Mesenchymal stem cell (in vitro differentiated cells and primary cell): ENCODE results near the gene RASA3.

Experiments
- DNase-seq: peaks from one replicate; pipeline ENCODE4 v3.0.0-alpha.2; 2013
- H2AFZ ChIP-seq: one replicate; pipeline ENCODE4 v1.6.1; 2013; ENCODE audit warnings: low read depth, mild to moderate bottlenecking, control low read depth, inconsistent platforms, low read length, moderate library complexity
- H2AK5ac ChIP-seq: 2 replicates; pipeline ENCODE4 v1.6.1; 2013; ENCODE audit warnings: low read length, moderate library complexity, mild to moderate bottlenecking, inconsistent platforms; ENCODE audit not compliant: severe bottlenecking
- H2BK120ac ChIP-seq: one replicate; pipeline ENCODE4 v1.6.1; 2013; ENCODE audit warnings: low read depth, mild to moderate bottlenecking, inconsistent platforms, low read length, moderate library complexity
- H2BK12ac ChIP-seq, 2 experiments: one replicate each; pipeline ENCODE4 v1.6.1; 2013; ENCODE audit warnings: inconsistent platforms in 2 of 2, low read length in 2 of 2, mild to moderate bottlenecking in 2 of 2, moderate library complexity in 2 of 2, control low read depth in 1 of 2
- H2BK15ac ChIP-seq: one replicate; pipeline ENCODE4 v1.6.1; 2013; ENCODE audit warnings: mild to moderate bottlenecking, low read depth, inconsistent platforms; ENCODE audit not compliant: poor library complexity, severe bottlenecking
- H2BK5ac ChIP-seq: 2 replicates; pipeline ENCODE4 v1.6.1; 2013; ENCODE audit warnings: low read depth, mild to moderate bottlenecking, low read length, control low read depth, inconsistent platforms; ENCODE audit not compliant: poor library complexity, severe bottlenecking
- H3K14ac ChIP-seq, 2 experiments: one replicate each; pipeline ENCODE4 v1.6.1; 2013; ENCODE audit warnings: inconsistent platforms in 2 of 2, low read length in 2 of 2, control low read depth in 1 of 2, mild to moderate bottlenecking in 1 of 2, moderate library complexity in 1 of 2
- H3K18ac ChIP-seq, 2 experiments: one replicate each; pipeline ENCODE4 v1.6.1; 2013; ENCODE audit warnings: inconsistent platforms in 2 of 2, low read length in 2 of 2, control low read depth in 1 of 2, low read depth in 1 of 2, mild to moderate bottlenecking in 1 of 2
- H3K23ac ChIP-seq, 2 experiments: one replicate each; pipeline ENCODE4 v1.6.1; 2013; ENCODE audit warnings: inconsistent platforms in 2 of 2, low read length in 2 of 2, mild to moderate bottlenecking in 2 of 2, moderate library complexity in 2 of 2, control low read depth in 1 of 2
- H3K27ac ChIP-seq: 2 replicates; pipeline ENCODE4 v1.5.1; 2013; ENCODE audit warnings: mild to moderate bottlenecking, moderate library complexity, low read length, control low read depth, inconsistent platforms; ENCODE audit not compliant: poor library complexity, severe bottlenecking
- H3K27me3 ChIP-seq, 2 experiments: 2 replicates each; pipeline versions ENCODE4 v1.6.1 to v1.7.0; 2013; ENCODE audit warnings: low read length in 2 of 2, mild to moderate bottlenecking in 2 of 2, moderate library complexity in 2 of 2, control low read depth in 1 of 2, inconsistent platforms in 1 of 2; ENCODE audit not compliant: control insufficient read depth in 1 of 2, insufficient read depth in 1 of 2
- H3K36me3 ChIP-seq, 2 experiments: 2 replicates each; pipeline versions ENCODE4 v1.6.1 to v1.7.0; 2013; ENCODE audit warnings: low read length in 2 of 2, control low read depth in 1 of 2, inconsistent platforms in 1 of 2, low read depth in 1 of 2, mild to moderate bottlenecking in 1 of 2; ENCODE audit not compliant: insufficient read depth in 2 of 2, control insufficient read depth in 1 of 2
- H3K4ac ChIP-seq, 2 experiments: one replicate each; pipeline ENCODE4 v1.6.1; 2013; ENCODE audit warnings: inconsistent platforms in 2 of 2, low read length in 2 of 2, mild to moderate bottlenecking in 2 of 2, moderate library complexity in 2 of 2, control low read depth in 1 of 2, low read depth in 1 of 2
- H3K4me1 ChIP-seq: 2 replicates; pipeline ENCODE4 v1.6.1; 2013; ENCODE audit warnings: low read depth, low read length, control low read depth; ENCODE audit not compliant: control insufficient read depth, insufficient read depth
- H3K4me2 ChIP-seq: 2 replicates; pipeline ENCODE4 v1.6.1; 2013; ENCODE audit warnings: low read length, mild to moderate bottlenecking, inconsistent platforms; ENCODE audit not compliant: poor library complexity, severe bottlenecking
- H3K4me3 ChIP-seq, 2 experiments: 2 replicates each; pipeline versions ENCODE4 v1.5.1 to v1.7.0; 2013; ENCODE audit warnings: low read length in 2 of 2, mild to moderate bottlenecking in 2 of 2, control low read depth in 1 of 2, low read depth in 1 of 2; ENCODE audit not compliant: insufficient read depth in 1 of 2
- H3K79me1 ChIP-seq: replicated peaks from 2 replicates; pipeline ENCODE4 v1.6.1; 2013; ENCODE audit warnings: mild to moderate bottlenecking, control low read depth, low read length, inconsistent platforms; ENCODE audit not compliant: poor library complexity, severe bottlenecking
- H3K9ac ChIP-seq: 2 replicates; pipeline ENCODE4 v1.7.0; 2013; ENCODE audit warnings: mild to moderate bottlenecking, low read length, moderate library complexity
- H3K9me3 ChIP-seq: 2 replicates; pipeline ENCODE4 v1.7.0; 2013; ENCODE audit warnings: mild to moderate bottlenecking, low read length; ENCODE audit not compliant: control insufficient read depth
- H4K8ac ChIP-seq: one replicate; pipeline ENCODE4 v1.6.1; 2013; ENCODE audit warnings: inconsistent platforms, mild to moderate bottlenecking, low read length, moderate library complexity
- H4K91ac ChIP-seq: one replicate; pipeline ENCODE4 v1.6.1; 2013; ENCODE audit warnings: mild to moderate bottlenecking, low read length, inconsistent platforms
- whole genome bisulfite sequencing: methylation state at CpG from one replicate; pipeline ENCODE4 v1.1.7; 2013; ENCODE audit warnings: mixed read lengths; 5-methylcytosine and 5-hydroxymethylcytosine counted together

The RASA3 gene

GRCh38 chr13:114092468-114092867 is 40.0 kb downstream of the RASA3 start:
- WGBS = 98% methylated on average over 1 of the region's 3 CpGs
- no peak overlapping the region for H3K27ac ChIP-seq

DNA sequence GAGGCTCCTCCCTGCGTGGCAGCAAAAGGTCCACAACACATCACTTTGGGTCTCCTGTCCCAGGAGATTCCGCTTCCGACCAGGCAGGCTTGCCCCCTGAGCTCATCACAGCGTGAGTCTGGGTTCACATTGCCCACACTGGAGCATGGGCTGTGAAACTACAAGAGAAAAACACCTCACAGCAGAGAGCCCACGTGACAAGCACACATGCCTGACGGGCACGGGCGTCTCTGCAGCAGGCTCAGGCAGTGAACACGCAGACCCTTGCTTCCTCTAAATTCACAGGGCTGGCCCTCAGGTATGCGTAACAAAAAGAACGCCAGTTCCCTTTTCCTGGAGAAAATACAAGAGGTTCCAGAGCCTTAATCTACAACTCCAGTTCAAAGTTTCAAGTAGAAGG is 41.9 kb downstream of the RASA3 start:
- WGBS = 86% methylated on average over 9 of the region's 11 CpGs
- no peak overlapping the region for H3K23ac ChIP-seq
- peak overlapping the region; percentile 85 for H2AK5ac ChIP-seq
- H3K4me3 ChIP-seq = no peak overlapping the region
- H4K91ac ChIP-seq = peak overlapping the region; percentile 39
- H3K27ac ChIP-seq = no peak overlapping the region
- H3K36me3 ChIP-seq = peaks cover 0 to 11% of the 10 kb centered on the region in 2 experiments
- no peak overlapping the region for H3K9ac ChIP-seq
- H3K4me2 ChIP-seq = no peak overlapping the region
- H2BK15ac ChIP-seq = no peak overlapping the region
- H3K18ac ChIP-seq = peak overlapping the region in 1 of 2 experiments; percentile 21
- no peak overlapping the region for H3K14ac ChIP-seq
- no peak for DNase-seq
- H2AFZ ChIP-seq = no peak overlapping the region
- H2BK5ac ChIP-seq = no peak overlapping the region
- peaks cover 21% of the 10 kb centered on the region for H3K4me1 ChIP-seq
- no peak overlapping the region for H3K4ac ChIP-seq
- peaks cover 8% of the 10 kb centered on the region for H3K9me3 ChIP-seq
- H2BK12ac ChIP-seq = no peak overlapping the region
- no peaks in the 10 kb centered on the region for H3K27me3 ChIP-seq
- H2BK120ac ChIP-seq = peak overlapping the region; percentile 49
- H3K79me1 ChIP-seq = peaks cover 1% of the 10 kb centered on the region
- no peak overlapping the region for H4K8ac ChIP-seq

More at GRCh38 chr13:114092468-114092867, 40.0 kb downstream of the RASA3 start:
- peaks cover 3 to 21% of the 10 kb centered on the region in 2 experiments for H3K36me3 ChIP-seq
- H3K27me3 ChIP-seq = no peaks in the 10 kb centered on the region
- no peak overlapping the region for H2BK12ac ChIP-seq
- no peak overlapping the region for H4K91ac ChIP-seq
- no peak overlapping the region for H3K14ac ChIP-seq
- peaks cover 8% of the 10 kb centered on the region for H3K9me3 ChIP-seq
- DNase-seq = no peak
- H3K23ac ChIP-seq = no peak overlapping the region
- H2AFZ ChIP-seq = no peak overlapping the region
- no peak overlapping the region for H2BK120ac ChIP-seq
- no peak overlapping the region for H3K4me3 ChIP-seq
- no peak overlapping the region for H4K8ac ChIP-seq
- H3K9ac ChIP-seq = no peak overlapping the region
- H2BK15ac ChIP-seq = no peak overlapping the region
- no peak overlapping the region for H2AK5ac ChIP-seq
- H3K4me1 ChIP-seq = peaks cover 37% of the 10 kb centered on the region
- H3K4ac ChIP-seq = no peak overlapping the region
- no peak overlapping the region for H3K18ac ChIP-seq
- H3K4me2 ChIP-seq = no peak overlapping the region
- H3K79me1 ChIP-seq = peaks cover 1% of the 10 kb centered on the region
- H2BK5ac ChIP-seq = no peak overlapping the region

- Histone ChIP-seq H3K4me3 (no peak overlapping the region), H3K27ac (no peak overlapping the region), H3K27me3 (no peaks in the 10 kb centered on the region), H3K4ac (no peak overlapping the region), H4K8ac (no peak overlapping the region), H3K18ac (no peak overlapping the region), H2BK5ac (no peak overlapping the region), H3K9me3 (peaks cover 8% of the 10 kb centered on the region), H2BK12ac (no peak overlapping the region), H2AFZ (no peak overlapping the region), H2BK15ac (no peak overlapping the region), H4K91ac (no peak overlapping the region), H2AK5ac (no peak overlapping the region), H3K4me1 (peaks cover 18% of the 10 kb centered on the region), H3K23ac (no peak overlapping the region), H3K79me1 (peaks cover 1% of the 10 kb centered on the region), H3K4me2 (no peak overlapping the region), H3K14ac (no peak overlapping the region), H3K9ac (no peak overlapping the region), H2BK120ac (no peak overlapping the region), H3K36me3 (peaks cover 0 to 11% of the 10 kb centered on the region in 2 experiments)
- DNase-seq = no peak
- 86% methylated on average over 25 of the region's 25 CpGs for WGBS
Measured at GRCh38 chr13:114089751-114090400, 42.5 kb downstream of the RASA3 start.

- no peak for DNase-seq
- Histone ChIP-seq H3K14ac (peak overlapping the region in 1 of 2 experiments; percentile 1), H3K4me2 (no peak overlapping the region), H2BK5ac (no peak overlapping the region), H3K36me3 (peaks cover 0 to 11% of the 10 kb centered on the region in 2 experiments), H4K8ac (no peak overlapping the region), H3K4me1 (peaks cover 16% of the 10 kb centered on the region), H3K9me3 (peaks cover 8% of the 10 kb centered on the region), H3K27ac (no peak overlapping the region), H3K4ac (no peak overlapping the region), H2BK120ac (no peak overlapping the region), H3K18ac (peak overlapping the region in 1 of 2 experiments; percentile 5), H2AFZ (no peak overlapping the region), H2BK15ac (no peak overlapping the region), H3K9ac (no peak overlapping the region), H3K4me3 (no peak overlapping the region), H2BK12ac (no peak overlapping the region), H3K23ac (no peak overlapping the region), H4K91ac (peak overlapping the region; percentile 18), H2AK5ac (no peak overlapping the region), H3K27me3 (no peaks in the 10 kb centered on the region), H3K79me1 (peaks cover 1% of the 10 kb centered on the region)
- WGBS = 78% methylated on average over 15 of the region's 15 CpGs
Measured at GRCh38 chr13:114089341-114089740, 43.1 kb downstream of the RASA3 start.
